GM23248 (cell line): Measurements from ENCODE around the gene CDC42SE1.

ENCODE experiments used
- EZH2 ChIP-seq: fragments of 200-600 bp; sonication (generic); IDR thresholded peaks from 2 replicates; pipeline ENCODE4 v1.6.1; 2018; ENCODE audit warnings: antibody characterized with exemption, mild to moderate bottlenecking; ENCODE audit not compliant: insufficient read depth, poor library complexity, severe bottlenecking
- EZH2phosphoT487 ChIP-seq: fragments of 200-600 bp; sonication (generic); IDR thresholded peaks from 2 replicates; pipeline ENCODE4 v1.6.1; 2018; ENCODE audit warnings: antibody characterized with exemption, moderate library complexity, mild to moderate bottlenecking, low read depth; ENCODE audit not compliant: insufficient read depth

- TF ChIP-seq EZH2, result no peak
- no peak for TF ChIP-seq EZH2phosphoT487
These were observed 57.8 kb downstream of the CDC42SE1 start for GRCh38 chr1:151001602-151002001.
